ENCODE data around the gene SLC16A8. TPM values are rescaled to one million over a fixed set of nuclear protein-coding genes. Genes with fewer than 3 reads are reported as not detected.

Gene SLC16A8
- total RNA-seq, 1 donor from 2014 or later, result not detected

DNA sequence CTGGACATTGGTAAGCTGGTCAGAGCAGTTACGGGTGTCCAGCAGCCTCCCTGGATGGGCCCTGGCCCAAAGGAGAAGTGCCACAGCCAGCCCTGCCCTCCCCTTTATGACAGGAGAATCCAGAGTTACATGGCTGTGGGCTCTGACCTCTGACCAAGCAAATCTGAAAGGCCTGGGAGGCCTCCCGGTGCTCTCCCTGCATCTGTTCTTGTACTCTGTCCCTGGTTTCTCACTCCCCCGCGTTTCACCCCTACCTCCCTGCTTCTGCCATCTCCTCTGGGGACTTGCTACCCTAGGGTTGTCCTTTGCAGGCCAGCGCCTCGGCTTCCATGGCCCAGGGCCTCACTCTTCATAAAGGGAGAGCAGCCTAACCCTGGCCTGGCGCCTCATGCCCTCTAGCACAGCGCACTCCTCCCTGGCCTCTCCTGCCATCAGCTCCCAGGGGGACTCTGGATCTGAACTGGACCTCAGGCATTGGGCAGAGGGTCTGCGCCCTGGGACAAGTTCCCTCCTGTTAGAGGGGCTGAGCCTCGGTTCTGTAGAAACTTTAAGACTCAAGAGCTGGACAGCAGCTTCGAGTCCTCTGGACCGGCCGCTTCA, 16.1 kb downstream of the SLC16A8 start:
- Mint-ChIP-seq H3K36me3 (ENCODE audit: low read depth, unreplicated experiment) (peaks cover 11% of the 10 kb centered on the region), H3K27ac (ENCODE audit: unreplicated experiment) (no peak overlapping the region), H3K27me3 (ENCODE audit: low read depth, unreplicated experiment) (no peaks in the 10 kb centered on the region), H3K4me1 (ENCODE audit: low read depth, unreplicated experiment) (no peaks in the 10 kb centered on the region), H3K4me3 (ENCODE audit: unreplicated experiment) (no peak overlapping the region), H3K9me3 (ENCODE audit: unreplicated experiment) (no peaks in the 10 kb centered on the region)
- no peaks in the 10 kb centered on the region for H4K20me1 ChIP-seq (ENCODE audit: insufficient read depth, low read length)
- H3K4me3 ChIP-seq (ENCODE audit: insufficient read depth, low read depth, low read length), result no peak overlapping the region
- no peak for TF ChIP-seq EZH2 (IDR thresholded peaks at IDR 0.05; ENCODE audit: insufficient read depth, low read length)
- TF ChIP-seq, protein P1, sequence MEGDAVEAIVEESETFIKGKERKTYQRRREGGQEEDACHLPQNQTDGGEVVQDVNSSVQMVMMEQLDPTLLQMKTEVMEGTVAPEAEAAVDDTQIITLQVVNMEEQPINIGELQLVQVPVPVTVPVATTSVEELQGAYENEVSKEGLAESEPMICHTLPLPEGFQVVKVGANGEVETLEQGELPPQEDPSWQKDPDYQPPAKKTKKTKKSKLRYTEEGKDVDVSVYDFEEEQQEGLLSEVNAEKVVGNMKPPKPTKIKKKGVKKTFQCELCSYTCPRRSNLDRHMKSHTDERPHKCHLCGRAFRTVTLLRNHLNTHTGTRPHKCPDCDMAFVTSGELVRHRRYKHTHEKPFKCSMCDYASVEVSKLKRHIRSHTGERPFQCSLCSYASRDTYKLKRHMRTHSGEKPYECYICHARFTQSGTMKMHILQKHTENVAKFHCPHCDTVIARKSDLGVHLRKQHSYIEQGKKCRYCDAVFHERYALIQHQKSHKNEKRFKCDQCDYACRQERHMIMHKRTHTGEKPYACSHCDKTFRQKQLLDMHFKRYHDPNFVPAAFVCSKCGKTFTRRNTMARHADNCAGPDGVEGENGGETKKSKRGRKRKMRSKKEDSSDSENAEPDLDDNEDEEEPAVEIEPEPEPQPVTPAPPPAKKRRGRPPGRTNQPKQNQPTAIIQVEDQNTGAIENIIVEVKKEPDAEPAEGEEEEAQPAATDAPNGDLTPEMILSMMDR (IDR thresholded peaks at IDR 0.05; ENCODE audit: insufficient read depth, low read depth, low read length), result no peak
- no peak overlapping the region for H3K27ac ChIP-seq (ENCODE audit: low read depth, low read length)
- H3K36me3 ChIP-seq (ENCODE audit: insufficient read depth, low read length), result no peaks in the 10 kb centered on the region
- no peaks in the 10 kb centered on the region for H3K27me3 ChIP-seq (ENCODE audit: insufficient read depth, low read length)
- no peaks in the 10 kb centered on the region for H3K79me2 ChIP-seq (ENCODE audit: insufficient read depth, low read length)
- no peak overlapping the region for H3K4me2 ChIP-seq (ENCODE audit: low read length)
- H3K4me1 ChIP-seq (ENCODE audit: insufficient read depth, low read length), result no peaks in the 10 kb centered on the region
- H3K9me3 ChIP-seq (ENCODE audit: insufficient read depth, low read depth, low read length), result no peaks in the 10 kb centered on the region
- DNase-seq (ENCODE audit: low read depth), result no peak
- H3K9ac ChIP-seq (ENCODE audit: low read length), result no peak overlapping the region
- no peak overlapping the region for H2AFZ ChIP-seq (ENCODE audit: low read depth, low read length)
- no peak for FAIRE-seq

DNA sequence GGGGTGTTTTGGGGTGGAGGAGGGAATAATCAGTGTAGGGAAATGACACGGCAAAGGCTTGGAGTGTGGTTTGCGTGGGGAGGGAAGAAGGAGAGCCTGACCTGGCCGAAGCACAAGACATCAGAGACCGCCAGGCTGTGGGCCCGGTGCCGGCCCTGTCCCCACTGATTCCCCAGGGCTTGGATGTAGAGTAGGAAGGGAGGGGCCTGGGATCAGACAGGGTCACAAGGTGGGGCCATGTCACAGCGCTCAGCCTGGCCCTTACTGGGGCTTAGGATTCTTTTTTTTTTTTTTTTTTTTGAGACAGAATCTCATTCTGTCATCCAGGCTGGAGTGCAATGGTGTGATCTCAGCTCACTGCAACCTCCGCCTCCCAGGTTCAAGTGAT, 17.0 kb downstream of the SLC16A8 start:
- H3K4me2 ChIP-seq (ENCODE audit: low read length), result no peak overlapping the region
- FAIRE-seq (no peak), DNase-seq (ENCODE audit: low read depth) (no peak)
- H3K4me1 ChIP-seq (ENCODE audit: insufficient read depth, low read length), result no peaks in the 10 kb centered on the region
- H3K79me2 ChIP-seq (ENCODE audit: insufficient read depth, low read length), result no peaks in the 10 kb centered on the region
- H2AFZ ChIP-seq (ENCODE audit: low read depth, low read length), result no peak overlapping the region
- TF ChIP-seq EZH2 (IDR thresholded peaks at IDR 0.05; ENCODE audit: insufficient read depth, low read length), result no peak
- TF ChIP-seq, protein P1 (IDR thresholded peaks at IDR 0.05; ENCODE audit: insufficient read depth, low read depth, low read length), result no peak
- H3K4me3 ChIP-seq (ENCODE audit: insufficient read depth, low read depth, low read length), result no peak overlapping the region
- no peaks in the 10 kb centered on the region for H3K9me3 Mint-ChIP-seq (ENCODE audit: unreplicated experiment)
- peaks cover 9% of the 10 kb centered on the region for H3K36me3 Mint-ChIP-seq (ENCODE audit: low read depth, unreplicated experiment)
- no peak overlapping the region for H3K9ac ChIP-seq (ENCODE audit: low read length)
- no peaks in the 10 kb centered on the region for H3K27me3 ChIP-seq (ENCODE audit: insufficient read depth, low read length)
- H3K36me3 ChIP-seq (ENCODE audit: insufficient read depth, low read length), result no peaks in the 10 kb centered on the region
- no peak overlapping the region for H3K4me3 Mint-ChIP-seq (ENCODE audit: unreplicated experiment)
- no peaks in the 10 kb centered on the region for H3K9me3 ChIP-seq (ENCODE audit: insufficient read depth, low read depth, low read length)
- H4K20me1 ChIP-seq (ENCODE audit: insufficient read depth, low read length), result no peaks in the 10 kb centered on the region
- H3K4me1 Mint-ChIP-seq (ENCODE audit: low read depth, unreplicated experiment), result no peaks in the 10 kb centered on the region
- H3K27ac ChIP-seq (ENCODE audit: low read depth, low read length), result no peak overlapping the region
- H3K27ac Mint-ChIP-seq (ENCODE audit: unreplicated experiment), result no peak overlapping the region
- no peaks in the 10 kb centered on the region for H3K27me3 Mint-ChIP-seq (ENCODE audit: low read depth, unreplicated experiment)

DNA sequence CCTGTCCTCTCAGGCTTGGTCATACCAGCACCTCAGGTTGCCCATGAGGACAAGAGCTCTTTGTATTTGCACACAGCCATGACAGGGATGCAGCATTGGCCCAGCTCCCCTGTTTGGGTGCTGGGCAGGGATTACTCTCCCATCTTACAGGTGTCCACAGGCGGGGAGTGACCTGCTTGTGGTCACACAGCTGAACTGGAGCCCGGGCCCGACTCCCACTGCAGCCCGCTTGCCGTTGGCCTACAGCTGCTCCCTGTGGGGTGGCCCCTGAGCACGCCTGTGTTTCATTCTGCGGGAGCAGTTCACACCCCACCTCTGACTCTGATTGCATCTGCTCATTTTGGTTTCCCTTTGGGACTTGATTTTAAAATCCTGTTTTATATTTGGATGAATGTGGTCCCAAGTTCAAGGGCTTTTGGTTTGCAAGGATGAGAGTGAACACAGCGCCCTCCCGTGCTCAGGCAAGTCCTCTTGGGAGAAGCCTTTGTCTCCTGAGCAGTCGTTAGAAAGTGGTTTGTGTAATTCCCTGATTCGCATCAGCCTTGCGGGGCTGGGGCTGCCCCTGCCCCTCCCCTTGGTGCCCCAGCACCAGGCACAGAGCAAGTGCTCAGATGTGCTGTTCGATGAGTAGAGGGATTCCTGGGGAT, 17.5 kb downstream of the SLC16A8 start:
- Histone ChIP-seq H3K9ac (ENCODE audit: low read length) (no peak overlapping the region), H2AFZ (ENCODE audit: low read depth, low read length) (no peak overlapping the region), H3K9me3 (ENCODE audit: insufficient read depth, low read depth, low read length) (no peaks in the 10 kb centered on the region), H3K36me3 (ENCODE audit: insufficient read depth, low read length) (no peaks in the 10 kb centered on the region), H3K27me3 (ENCODE audit: insufficient read depth, low read length) (no peaks in the 10 kb centered on the region), H3K4me2 (ENCODE audit: low read length) (no peak overlapping the region), H3K79me2 (ENCODE audit: insufficient read depth, low read length) (no peaks in the 10 kb centered on the region), H4K20me1 (ENCODE audit: insufficient read depth, low read length) (no peaks in the 10 kb centered on the region), H3K4me1 (ENCODE audit: insufficient read depth, low read length) (no peaks in the 10 kb centered on the region), H3K4me3 (ENCODE audit: insufficient read depth, low read depth, low read length) (no peak overlapping the region), H3K27ac (ENCODE audit: low read depth, low read length) (no peak overlapping the region)
- H3K4me3 Mint-ChIP-seq (ENCODE audit: unreplicated experiment), result no peak overlapping the region
- no peak for TF ChIP-seq EZH2 (IDR thresholded peaks at IDR 0.05; ENCODE audit: insufficient read depth, low read length)
- TF ChIP-seq, protein P1 (IDR thresholded peaks at IDR 0.05; ENCODE audit: insufficient read depth, low read depth, low read length), result no peak
- H3K9me3 Mint-ChIP-seq (ENCODE audit: unreplicated experiment), result no peaks in the 10 kb centered on the region
- DNase-seq (ENCODE audit: low read depth) (no peak), FAIRE-seq (no peak)
- H3K36me3 Mint-ChIP-seq (ENCODE audit: low read depth, unreplicated experiment), result peaks cover 9% of the 10 kb centered on the region
- no peak overlapping the region for H3K27ac Mint-ChIP-seq (ENCODE audit: unreplicated experiment)
- no peaks in the 10 kb centered on the region for H3K27me3 Mint-ChIP-seq (ENCODE audit: low read depth, unreplicated experiment)
- H3K4me1 Mint-ChIP-seq (ENCODE audit: low read depth, unreplicated experiment), result no peaks in the 10 kb centered on the region

All from astrocyte (in vitro differentiated cells and primary cell).